IPS-18c (cell line): ENCODE results near the gene TMEM117.
A peak's percentile ranks its signal among the peaks of the same experiment; 100 is the strongest.

ENCODE experiments used
- H3K4me3 ChIP-seq: 2 replicates; pipeline ENCODE4 v1.7.0; 2013; ENCODE audit warnings: low read depth, mild to moderate bottlenecking, low read length, moderate library complexity; ENCODE audit not compliant: insufficient read depth
- H3K9me3 ChIP-seq: one replicate; pipeline ENCODE4 v1.6.1; 2013; ENCODE audit warnings: mild to moderate bottlenecking, low read length, moderate library complexity; ENCODE audit not compliant: control insufficient read depth, insufficient read depth

TMEM117 gene

DNA sequence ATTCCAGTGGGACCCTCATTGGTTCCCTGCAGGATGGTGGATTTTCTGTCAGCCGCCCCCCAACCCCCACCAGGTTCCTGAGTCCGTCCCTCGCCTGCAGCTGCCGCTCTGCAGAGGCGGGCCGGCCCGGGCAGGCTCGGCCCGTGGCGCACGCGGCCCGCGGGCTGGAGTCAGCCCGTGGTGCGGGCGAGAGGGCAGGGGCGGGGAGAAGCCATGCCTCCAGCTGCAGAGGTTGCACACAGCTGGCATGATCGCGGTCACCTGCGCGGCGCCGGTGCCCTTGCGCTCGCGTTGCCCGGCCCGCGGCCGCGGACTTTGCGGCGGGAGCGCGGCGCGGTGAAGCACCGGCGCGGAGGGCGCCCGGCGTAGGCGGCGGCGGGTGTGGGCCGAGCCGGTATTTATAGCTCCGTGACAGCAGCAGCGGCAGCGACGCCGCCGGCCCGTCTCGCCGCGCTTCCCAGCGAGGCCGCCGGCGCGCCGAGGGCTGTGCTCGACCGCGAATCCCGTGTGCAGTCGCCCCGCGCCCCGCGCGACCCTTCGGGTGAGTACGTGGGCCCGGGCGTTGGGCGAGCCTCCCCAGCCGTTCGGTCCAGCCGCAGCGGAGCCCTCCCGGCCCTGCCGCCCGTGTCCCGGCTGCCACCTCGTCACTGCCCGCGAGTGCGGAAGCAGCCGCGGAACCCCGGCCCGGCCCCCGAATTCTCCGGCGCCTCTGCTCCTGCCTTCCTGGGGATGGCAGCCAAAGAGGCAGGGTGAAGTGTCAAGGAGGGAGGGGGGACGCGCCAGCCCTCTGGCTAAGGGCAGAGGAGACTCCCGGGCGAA lies at the start of gene TMEM117:
TMEM117 (plus strand) TSS at position 426 of the 819 bp plus-strand sequence.
- no peaks in the 10 kb centered on the region for H3K9me3 ChIP-seq
- peak within 1 kb of the TSS; percentile 81 for H3K4me3 ChIP-seq

DNA sequence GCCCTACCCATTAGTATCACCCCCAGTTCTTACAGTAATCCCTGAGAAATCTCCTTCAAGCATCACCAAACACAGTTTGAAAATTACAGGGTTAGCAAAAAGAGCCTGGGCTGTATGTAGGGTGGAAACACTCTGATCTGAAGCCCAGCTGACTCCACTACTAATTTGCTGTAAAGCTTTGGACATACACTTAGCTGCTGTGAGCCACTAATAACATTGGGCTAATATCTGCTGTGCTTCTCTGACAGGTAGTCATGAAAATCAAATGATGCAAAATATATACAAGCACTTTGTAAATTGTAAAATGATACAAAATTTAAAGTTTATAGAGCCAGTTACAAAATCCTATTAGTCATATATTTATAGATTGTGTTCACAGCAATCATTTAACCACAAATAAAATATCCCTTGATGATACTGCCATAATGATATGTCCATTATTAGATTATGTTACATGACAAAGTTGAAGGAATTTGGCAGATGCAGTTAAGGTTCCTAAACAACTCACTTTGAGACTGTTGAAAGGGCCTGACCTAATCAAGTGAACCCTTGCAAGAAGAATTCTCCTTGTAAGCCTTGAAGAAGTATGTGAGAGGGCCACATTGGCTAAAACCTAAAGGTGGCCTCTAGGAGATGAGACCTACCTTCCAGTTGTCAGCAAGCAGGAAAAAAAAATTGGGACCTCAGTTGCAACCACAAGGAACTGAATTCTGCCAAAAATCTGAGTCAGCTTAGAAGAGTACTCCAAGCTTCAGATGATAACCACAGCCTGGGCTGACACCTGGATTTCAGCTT lies 48.8 kb upstream of the TMEM117 start:
- H3K9me3 ChIP-seq, result no peaks in the 10 kb centered on the region
- no peak overlapping the region for H3K4me3 ChIP-seq

DNA sequence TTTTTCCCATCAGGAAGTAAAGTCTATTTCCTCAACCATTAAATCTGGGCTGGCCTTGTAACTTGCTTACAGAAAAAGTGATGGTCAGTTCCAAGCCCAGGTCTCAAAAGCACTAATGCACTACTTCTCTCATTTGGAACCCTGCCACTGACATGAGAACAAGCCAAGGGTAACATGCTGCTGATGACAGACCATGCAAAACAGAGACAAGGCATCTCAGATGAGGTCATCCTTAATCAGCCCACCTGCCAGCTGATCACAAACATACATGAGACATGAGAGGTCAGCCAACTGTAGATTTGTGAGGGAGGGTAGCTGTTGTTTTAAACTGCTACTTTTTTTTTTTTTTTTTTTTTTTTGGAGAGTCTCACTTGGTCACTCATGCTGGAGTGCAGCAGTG lies 45.9 kb upstream of the TMEM117 start:
- Histone ChIP-seq H3K9me3 (no peaks in the 10 kb centered on the region), H3K4me3 (no peak overlapping the region)

DNA sequence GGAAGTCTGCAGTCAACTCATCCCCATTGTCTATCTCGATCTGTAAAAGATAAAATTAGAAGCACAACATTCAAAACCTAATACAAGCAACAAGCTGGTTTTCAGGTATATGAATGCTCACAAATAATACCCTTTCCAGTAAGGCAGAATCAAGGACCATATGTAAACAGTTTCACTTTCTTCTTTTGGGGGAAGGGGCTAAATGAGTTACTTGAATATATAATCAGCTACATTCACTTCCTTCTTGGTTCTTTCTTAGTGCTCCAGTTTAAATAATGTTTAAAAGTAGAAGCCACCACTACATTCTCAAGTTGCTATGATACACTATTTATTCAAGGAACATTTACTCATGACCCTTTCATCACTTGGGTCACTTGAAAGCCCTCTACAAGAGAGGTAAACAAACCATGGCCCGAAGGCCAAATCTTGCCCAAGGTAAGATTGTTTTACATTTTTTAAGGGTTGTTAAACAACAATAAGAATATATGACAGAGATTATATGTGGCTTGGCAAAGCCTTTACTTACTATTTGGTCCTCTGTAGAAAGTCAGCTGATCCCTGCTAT lies 40.1 kb upstream of the TMEM117 start:
- Histone ChIP-seq H3K4me3 (no peak overlapping the region), H3K9me3 (no peaks in the 10 kb centered on the region)

DNA sequence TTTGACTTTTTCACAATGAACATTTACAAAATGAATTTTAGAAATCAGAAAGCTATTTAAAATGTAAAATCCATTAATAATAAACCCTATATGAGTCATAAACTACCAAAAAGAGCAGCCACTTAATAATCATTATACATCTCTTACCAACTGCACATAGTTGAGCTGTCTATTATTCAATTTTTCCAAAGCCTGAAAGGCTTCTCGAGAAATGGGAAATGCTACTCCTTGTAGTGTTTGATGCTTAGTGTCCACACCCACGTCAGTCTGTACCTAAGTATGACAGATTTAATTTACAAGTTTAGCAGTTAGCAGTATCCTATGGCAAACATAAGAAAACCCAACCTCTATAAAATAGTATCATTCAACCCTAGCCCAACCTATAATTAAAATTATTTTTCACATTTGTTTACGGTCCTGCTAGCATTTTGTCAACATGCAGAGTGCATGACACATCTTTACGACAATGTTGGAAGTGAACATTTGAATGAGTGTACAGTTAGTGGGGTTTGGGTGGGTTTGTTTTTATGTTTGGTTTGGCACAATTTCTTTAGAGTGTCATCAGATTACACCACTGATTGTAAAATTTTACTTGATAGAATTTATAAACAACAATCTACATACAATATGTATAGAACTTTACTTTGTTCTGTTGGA lies 38.2 kb upstream of the TMEM117 start:
- H3K4me3 ChIP-seq, result no peak overlapping the region
- no peaks in the 10 kb centered on the region for H3K9me3 ChIP-seq

DNA sequence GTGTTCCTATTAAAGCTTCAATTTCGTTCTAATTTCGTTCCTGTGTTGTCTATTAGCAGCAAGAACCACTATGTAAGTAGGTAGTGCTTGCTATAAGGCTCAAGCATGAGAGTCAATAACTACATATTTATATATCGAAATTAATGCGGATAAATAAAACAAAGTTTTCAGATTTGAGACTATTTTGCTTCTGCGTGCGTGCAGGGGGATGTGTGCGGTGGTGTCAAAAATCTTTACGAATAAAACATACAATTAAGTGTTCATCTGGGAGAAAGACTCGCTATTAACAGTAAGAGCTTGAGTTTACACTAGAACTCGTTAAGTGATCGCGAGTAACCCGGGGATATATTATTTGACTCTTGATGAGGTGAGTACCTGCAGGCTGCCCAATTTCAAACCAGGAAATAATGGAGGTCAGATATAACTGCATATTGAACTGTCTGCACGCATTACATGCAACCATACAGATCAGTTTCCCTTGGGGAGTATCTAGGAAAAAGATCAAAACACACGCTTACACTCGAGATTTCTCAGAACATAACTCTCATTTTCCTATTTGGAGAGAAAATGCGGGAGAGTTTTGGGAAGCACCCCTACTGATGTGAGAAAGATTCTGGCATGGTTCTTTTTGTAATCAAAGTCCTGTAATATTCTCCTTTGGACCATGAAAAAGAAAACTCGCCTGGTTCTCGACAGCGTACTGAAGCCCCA lies 30.6 kb upstream of the TMEM117 start:
- H3K9me3 ChIP-seq, result no peaks in the 10 kb centered on the region
- H3K4me3 ChIP-seq, result peak overlapping the region; percentile 93

DNA sequence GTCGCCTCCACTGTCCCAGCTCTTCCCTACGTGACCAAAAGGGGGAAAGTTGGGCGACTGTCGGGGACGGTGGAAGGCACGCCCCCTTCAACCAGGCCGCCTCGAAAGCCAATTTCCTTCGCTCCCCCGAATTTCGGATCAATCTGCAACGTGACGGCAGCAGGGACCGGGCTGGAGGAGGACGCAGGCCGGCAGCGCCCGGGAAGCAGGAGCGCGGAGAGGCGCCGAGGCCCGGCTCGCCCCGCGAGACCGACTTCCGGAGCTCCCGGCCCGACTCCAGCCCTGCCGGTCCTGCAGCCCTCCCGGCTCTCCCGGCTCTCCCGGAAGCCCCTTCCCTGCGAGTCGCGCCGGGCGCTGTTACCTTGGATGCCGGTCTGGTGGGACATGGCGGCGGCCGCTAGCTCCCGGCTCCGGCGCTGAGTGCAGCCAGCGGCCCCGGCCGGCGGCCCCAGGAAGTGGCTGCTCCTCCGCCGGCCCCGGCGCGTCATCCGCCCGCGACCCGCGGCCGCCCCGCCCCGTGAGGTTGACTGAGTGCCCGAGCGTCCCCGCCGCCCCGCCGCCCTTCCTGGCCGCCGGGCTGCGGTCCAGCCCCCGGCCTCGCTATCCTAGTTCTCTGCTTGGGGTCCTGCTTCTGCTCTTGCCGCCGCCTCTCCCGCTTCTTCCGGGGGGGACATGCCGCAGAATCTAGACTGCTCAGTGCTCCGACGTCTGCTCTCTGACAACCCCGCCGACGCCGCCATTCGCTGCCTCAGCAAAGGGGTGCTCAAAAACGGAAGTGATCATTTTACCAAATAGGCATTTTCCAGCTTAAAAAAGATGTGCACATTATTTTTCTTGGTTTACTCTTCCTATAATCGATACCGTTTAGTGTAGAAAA lies 29.8 kb upstream of the TMEM117 start, which contains the start of gene TWF1:
TWF1 (minus strand) TSS at position 458 of the 877 bp plus-strand sequence; CDS start at position 386, 72 bp downstream.
- peak within 1 kb of the TSS; percentile 93 for H3K4me3 ChIP-seq
- H3K9me3 ChIP-seq, result no peaks in the 10 kb centered on the region

DNA sequence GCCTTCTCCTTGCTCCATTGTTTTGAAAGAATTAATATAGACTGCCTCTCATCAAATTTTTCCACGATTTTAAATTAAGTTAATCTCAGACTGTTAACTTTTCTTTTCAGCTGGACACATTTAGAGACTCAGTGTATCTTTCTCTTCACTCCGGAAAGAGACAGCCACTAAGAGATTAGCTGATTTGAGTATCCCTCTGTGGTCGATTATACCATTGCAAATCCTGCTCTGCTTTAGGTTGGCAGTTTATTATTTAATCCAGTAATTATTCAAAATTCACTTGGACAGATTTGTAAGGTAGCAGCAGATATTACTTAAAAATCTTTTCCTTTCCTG lies 29.2 kb upstream of the TMEM117 start:
- Histone ChIP-seq H3K4me3 (peak overlapping the region; percentile 93), H3K9me3 (no peaks in the 10 kb centered on the region)

DNA sequence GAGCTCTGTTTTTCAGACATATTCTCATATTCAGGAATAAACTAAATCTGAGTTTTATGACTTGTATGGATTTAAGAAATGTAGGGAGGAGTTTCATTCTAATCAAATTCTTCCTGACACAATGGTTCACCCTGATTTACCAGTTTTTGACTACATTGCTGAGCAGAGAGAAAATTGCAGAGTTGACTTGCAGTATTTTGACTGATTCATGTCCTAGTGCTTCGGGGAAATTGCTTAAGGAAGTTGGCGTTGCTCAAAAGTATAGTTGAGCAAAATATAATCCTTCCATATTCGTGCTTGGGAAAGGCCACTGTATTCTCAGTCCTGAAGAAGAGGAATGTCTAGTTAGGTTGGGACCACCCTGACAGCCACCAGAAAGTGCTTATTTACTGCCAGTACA lies 28.5 kb upstream of the TMEM117 start:
- no peaks in the 10 kb centered on the region for H3K9me3 ChIP-seq

DNA sequence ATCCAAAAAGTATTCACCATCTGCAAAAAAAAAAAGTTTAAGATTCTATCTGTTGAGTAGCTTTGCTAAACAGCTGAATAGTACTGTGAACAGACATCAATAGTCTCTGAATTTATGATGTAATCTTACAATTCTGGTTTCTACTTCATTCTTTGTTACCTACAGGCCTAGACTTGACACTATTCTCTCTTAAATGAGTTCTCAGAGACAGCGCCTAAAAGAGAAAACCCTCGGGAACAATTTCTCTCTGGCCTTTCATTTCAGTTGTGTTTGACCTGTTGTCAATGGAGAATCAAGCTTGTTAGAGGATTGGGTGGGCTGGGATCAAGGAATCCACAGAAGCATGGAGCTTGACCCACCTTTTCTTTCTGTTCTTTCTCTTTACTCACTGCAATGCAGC lies 23.8 kb upstream of the TMEM117 start:
- H3K4me3 ChIP-seq, result no peak overlapping the region
- no peaks in the 10 kb centered on the region for H3K9me3 ChIP-seq

More for the DNA sequence above, 28.5 kb upstream of the TMEM117 start:
- no peak overlapping the region for H3K4me3 ChIP-seq

DNA sequence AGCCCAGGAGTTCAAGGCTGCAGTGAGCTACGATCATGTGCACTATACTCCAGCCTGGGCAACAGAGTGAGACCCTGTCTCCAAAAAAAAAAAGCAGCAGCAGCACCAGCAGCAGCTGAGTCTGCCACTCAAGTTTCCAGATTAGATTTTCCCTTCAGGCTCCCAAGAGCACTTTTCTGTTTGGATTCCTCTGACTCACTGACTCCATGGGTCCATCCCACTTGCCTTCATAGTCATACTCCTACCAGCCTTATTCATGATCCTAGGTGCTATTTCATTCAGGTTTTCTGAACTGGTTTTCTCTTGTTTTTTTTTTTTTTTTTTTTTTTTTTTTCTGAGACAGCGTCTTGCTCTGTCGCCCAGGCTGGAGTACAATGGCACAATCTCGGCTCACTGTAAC lies 23.0 kb upstream of the TMEM117 start:
- Histone ChIP-seq H3K9me3 (no peaks in the 10 kb centered on the region), H3K4me3 (no peak overlapping the region)

DNA sequence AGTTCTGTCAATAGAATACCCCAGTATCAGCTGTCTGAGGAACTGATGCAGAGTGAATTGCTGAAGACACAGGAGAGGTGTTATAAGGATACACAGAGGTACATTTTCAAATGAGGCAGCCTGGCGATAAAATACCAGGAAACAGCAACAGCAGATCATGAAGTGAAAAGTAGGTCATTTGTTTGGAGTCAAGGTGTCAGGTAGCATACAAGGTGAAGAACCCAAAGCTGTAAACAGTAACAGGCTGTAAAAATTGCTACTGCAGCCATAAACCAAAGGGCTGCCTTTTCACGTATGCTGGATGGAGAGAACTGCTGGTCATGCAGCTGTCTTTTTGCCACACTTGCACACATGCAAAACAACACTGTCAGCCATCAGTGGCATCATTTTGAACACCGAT lies 20.5 kb upstream of the TMEM117 start:
- H3K9me3 ChIP-seq, result no peaks in the 10 kb centered on the region
- no peak overlapping the region for H3K4me3 ChIP-seq

DNA sequence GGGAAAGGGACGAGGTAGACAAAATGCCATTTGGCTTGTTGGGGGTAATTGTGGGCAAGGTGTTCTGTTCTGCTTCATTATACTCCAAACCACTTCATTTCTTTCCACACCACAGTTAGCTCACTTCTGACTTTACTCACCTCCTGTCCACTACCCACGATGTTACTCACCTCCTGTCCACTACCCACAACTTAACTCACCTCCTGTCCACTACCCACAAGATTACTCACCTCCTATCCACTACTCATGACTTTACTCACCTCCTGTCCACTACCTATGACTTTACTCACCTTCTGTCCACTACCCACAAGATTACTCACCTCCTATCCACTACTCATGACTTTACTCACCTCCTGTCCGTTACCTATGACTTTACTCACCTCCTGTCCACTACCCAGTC lies 19.7 kb upstream of the TMEM117 start:
- Histone ChIP-seq H3K9me3 (no peaks in the 10 kb centered on the region), H3K4me3 (no peak overlapping the region)

DNA sequence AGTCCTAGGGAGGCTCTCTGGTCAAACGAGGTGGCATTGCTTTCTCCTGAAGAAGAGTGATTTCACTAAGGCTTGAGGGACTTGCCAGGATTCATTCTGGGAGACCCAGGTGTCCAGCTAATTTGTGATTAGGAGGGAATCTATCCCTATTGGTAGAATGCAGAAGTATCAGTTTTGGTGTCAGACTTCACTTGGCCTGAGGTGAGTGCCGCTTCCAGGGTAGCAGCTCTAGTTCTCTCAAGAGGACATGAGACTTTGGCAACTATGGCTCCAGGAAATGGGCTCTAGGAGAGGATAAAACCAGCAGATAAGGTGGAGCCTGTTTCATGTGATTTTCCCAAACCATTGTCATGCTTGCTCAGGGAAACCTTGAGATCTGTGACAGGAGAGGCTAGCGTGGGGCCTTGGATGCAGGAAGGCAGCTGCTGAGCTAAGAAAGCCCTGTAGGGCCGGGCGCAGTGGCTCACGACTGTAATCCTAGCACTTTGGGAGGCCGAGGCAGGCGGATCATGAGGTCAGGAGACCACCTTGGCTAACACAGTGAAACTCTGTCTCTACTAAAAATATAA lies 11.6 kb upstream of the TMEM117 start:
- Histone ChIP-seq H3K9me3 (no peaks in the 10 kb centered on the region), H3K4me3 (no peak overlapping the region)

DNA sequence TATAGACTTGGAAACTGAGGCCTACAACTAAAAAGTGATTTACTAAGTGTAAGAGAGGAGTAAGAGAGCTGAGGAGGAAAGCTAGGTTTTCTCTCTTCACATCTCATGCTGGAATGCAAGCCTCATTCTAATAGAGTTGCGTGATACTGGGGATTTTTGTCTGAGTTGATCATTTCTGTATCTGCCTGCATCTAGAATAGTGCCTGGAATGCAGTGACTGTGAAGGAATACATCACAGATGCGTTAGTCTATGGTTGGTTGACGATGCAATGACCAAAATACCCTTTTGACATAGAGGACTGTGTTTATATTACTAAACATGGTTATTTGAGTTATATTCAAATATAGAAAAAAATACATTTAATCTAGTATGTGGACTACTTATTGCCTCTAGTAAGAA lies 9.2 kb upstream of the TMEM117 start:
- no peak overlapping the region for H3K4me3 ChIP-seq

DNA sequence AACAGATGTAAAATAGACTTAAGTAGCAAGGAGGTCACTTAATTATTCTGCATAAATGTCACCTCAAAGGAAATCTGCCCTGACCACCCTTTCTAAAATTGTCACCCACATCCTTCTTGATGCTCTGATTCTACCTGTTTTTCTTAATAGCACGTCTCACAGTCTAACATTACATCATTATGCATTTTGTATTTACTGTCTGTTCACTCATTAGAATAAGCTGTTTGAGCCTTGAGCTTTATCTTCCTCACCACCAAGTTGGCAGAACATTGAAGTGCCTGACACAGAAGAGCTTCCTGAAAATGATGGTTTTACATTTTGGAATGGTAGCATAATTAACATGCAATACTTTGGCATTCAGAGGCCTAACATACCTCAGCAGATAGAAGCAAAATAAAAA lies 8.8 kb upstream of the TMEM117 start:
- Histone ChIP-seq H3K4me3 (no peak overlapping the region), H3K9me3 (no peaks in the 10 kb centered on the region)

More for the DNA sequence above, 9.2 kb upstream of the TMEM117 start:
- no peaks in the 10 kb centered on the region for H3K9me3 ChIP-seq
